GM12878 (cell line): ENCODE data around the gene EXOSC6. TPM values are rescaled to one million over a fixed set of nuclear protein-coding genes. Genes with fewer than 3 reads are reported as not detected.
A peak's percentile ranks its signal among the peaks of the same experiment; 100 is the strongest.
"Not testable (repeated sequence)": the region's sequence is repeated elsewhere in the genome, so short reads cannot be mapped to it uniquely, and the experiment has no call there.

Experiments used
- ATAC-seq: fragments of 200-7000 bp; cut with Tn5 transposase; 3 replicates; pipeline ENCODE4 v1.9.1; 2020; ENCODE audit warnings: mild to moderate bottlenecking, moderate library complexity
- BruUV-seq: library from RNA; stranded (reverse); fragments of 400-500 nt; replicated peaks from 2 replicates; lab custom pipeline; 2021; lab: Mats Ljungman, UMichigan
- CTCF ChIA-PET: fragments of 300-600 bp; sonication (Branson Sonifier 250); formaldehyde crosslinking; extraction: SDS; loops from one replicate; lab custom pipeline; 2021; ENCODE audit warnings: inconsistent platforms; lab: Yijun Ruan, JAX
- POLR2A ChIA-PET: fragments of 350-600 bp; formaldehyde crosslinking; extraction: SDS; loops from one replicate; lab custom pipeline; 2021; ENCODE audit warnings: inconsistent platforms; lab: Charles Lee
- RAD21 ChIA-PET: fragments of 300-600 bp; sonication (Branson Sonifier 250); formaldehyde crosslinking; loops from one replicate; lab custom pipeline; 2023; ENCODE audit warnings: antibody characterized with exemption; ENCODE audit not compliant: unreplicated experiment; lab: Charles Lee
- SMC1A ChIA-PET: fragments of 300-600 bp; sonication (Branson Sonifier 250); formaldehyde crosslinking; loops from one replicate; lab custom pipeline; 2023; ENCODE audit not compliant: unreplicated experiment, uncharacterized antibody; lab: Charles Lee
- DNase-seq: peaks from one replicate; pipeline ENCODE4 v3.0.0-alpha.2; 2011; ENCODE audit warnings: low read depth, low spot score
- FAIRE-seq: peaks from 3 replicates; lab custom pipeline; 2011; peaks lifted over from hg19 to GRCh38; lab: Jason Lieb, UNC
- H2AFZ ChIP-seq: 2 replicates; pipeline ENCODE4 v1.6.0; 2011; ENCODE audit warnings: low read depth, low read length, control low read depth; ENCODE audit not compliant: control insufficient read depth
- H3K27ac ChIP-seq: 2 replicates; pipeline ENCODE4 v1.5.1; 2011; ENCODE audit warnings: control low read depth; ENCODE audit not compliant: control insufficient read depth, insufficient read depth
- H3K27me3 ChIP-seq, 2 experiments: replicated peaks in 1 of 2; 2 replicates each; pipeline versions ENCODE4 v1.6.0 to v1.6.1; 2011; ENCODE audit warnings: low read length in 1 of 2; ENCODE audit not compliant: control insufficient read depth in 2 of 2, insufficient read depth in 2 of 2
- H3K36me3 ChIP-seq, 2 experiments: 2 replicates each; pipeline ENCODE4 v1.5.1; 2011; ENCODE audit warnings: low read length in 1 of 2; ENCODE audit not compliant: control insufficient read depth in 2 of 2, insufficient read depth in 2 of 2
- H3K4me1 ChIP-seq: 2 replicates; pipeline ENCODE4 v1.6.1; 2011; ENCODE audit warnings: mild to moderate bottlenecking, low read length, moderate library complexity, mixed read lengths; ENCODE audit not compliant: control insufficient read depth, insufficient read depth
- H3K4me2 ChIP-seq: 2 replicates; pipeline ENCODE4 v1.6.0; 2011; ENCODE audit warnings: control low read depth; ENCODE audit not compliant: control insufficient read depth, insufficient read depth
- H3K4me3 ChIP-seq: fragments of 200-600 bp; sonication (generic); 2 replicates; pipeline ENCODE4 v1.5.1; 2016
- H3K79me2 ChIP-seq: 2 replicates; pipeline ENCODE4 v1.6.0; 2011; ENCODE audit warnings: low read length; ENCODE audit not compliant: control insufficient read depth, insufficient read depth
- H3K9ac ChIP-seq: 2 replicates; pipeline ENCODE4 v1.8.0; 2011; ENCODE audit warnings: low read length, control low read depth, mixed read lengths; ENCODE audit not compliant: control insufficient read depth, insufficient read depth
- H3K9me3 ChIP-seq: replicated peaks from 3 replicates; pipeline ENCODE4 v1.5.1; 2011; ENCODE audit warnings: mild to moderate bottlenecking, low read length; ENCODE audit not compliant: control insufficient read depth, insufficient read depth
- H4K20me1 ChIP-seq: 2 replicates; pipeline ENCODE4 v1.6.0; 2011; ENCODE audit not compliant: control insufficient read depth, insufficient read depth
- KAT2A ChIP-seq: conservative IDR thresholded peaks from 2 replicates; pipeline ENCODE4 v1.6.1; 2011; ENCODE audit warnings: low read depth, low read length; ENCODE audit not compliant: control insufficient read depth
- PML ChIP-seq: IDR thresholded peaks from 2 replicates; pipeline ENCODE4 v1.6.1; 2012; ENCODE audit warnings: low read length, inconsistent platforms
- RBBP5 ChIP-seq: fragments of 200-600 bp; sonication (generic); conservative IDR thresholded peaks from 2 replicates; pipeline ENCODE4 v1.6.1; 2016
- RCOR1 ChIP-seq: conservative IDR thresholded peaks from 2 replicates; pipeline ENCODE4 v1.6.1; 2012; ENCODE audit warnings: low read depth, low read length, improper control_type of control experiment
- SMAD1 ChIP-seq: fragments of 450-650 bp; IDR thresholded peaks from 2 replicates; pipeline ENCODE4 v1.6.1; 2018; ENCODE audit warnings: mild to moderate bottlenecking, low read depth; ENCODE audit not compliant: partially characterized antibody
- WGBS: methylation state at CpG from one replicate; pipeline ENCODE4 v1.1.6; 2016; ENCODE audit warnings: low lambda C conversion rate; ENCODE audit not compliant: insufficient replicate concordance, insufficient coverage; ENCODE audit errors: missing lambda C conversion rate; 5-methylcytosine and 5-hydroxymethylcytosine counted together
- in situ Hi-C: fragments of 300-500 bp; cut with MboI; formaldehyde crosslinking; loops from 9 replicates; pipeline ENCODE4 v1.14.3; 2018; ENCODE audit warnings: mixed read lengths
- intact Hi-C: fragments of 100-400 bp; cut with micrococcal nuclease; formaldehyde crosslinking; loops from one replicate; pipeline ENCODE4 v1.14.2; 2022; ENCODE audit not compliant: unreplicated experiment
- polyA plus RNA-seq, 11 experiments: library from polyadenylated mRNA; depleted of rRNA in 4 of 11; unstranded in 6 of 11; stranded (reverse) in 5 of 11; fragments of >200 nt; fragmentation: Nextera tagmentation in 4 of 11; fragmentation: Illumina TruSeq in 1 of 11; extraction: Ambion mirVana in 4 of 11; extraction: Trizol in 1 of 11; gene quantifications; 1 replicate in 1 of 11; 2 replicates in 10 of 11; pipeline versions ENCODE4 v1.2.1 to v1.2.3, GENCODE V29; 2011 to 2016; ENCODE audit warnings: inconsistent platforms in 2 of 11, missing spikeins in 2 of 11, low read depth in 1 of 11
- total RNA-seq, 4 experiments: library from RNA; depleted of rRNA in 3 of 4; stranded (reverse); fragments of >200 nt in 3 of 4; fragmentation: Illumina TruSeq in 1 of 4; extraction: Trizol in 1 of 4; gene quantifications; 2 replicates each; pipeline versions ENCODE4 v1.2.1 to v1.2.3, GENCODE V29; 2013 to 2021
- TF ChIP-seq, protein P1 (sequence below): fragments of 450-650 bp; IDR thresholded peaks from 2 replicates; pipeline ENCODE4 v1.6.1; 2017; ENCODE audit warnings: antibody characterized with exemption, mild to moderate bottlenecking, moderate library complexity
- TF ChIP-seq, protein P2 (sequence below): fragments of 450-650 bp; IDR thresholded peaks from 2 replicates; pipeline ENCODE4 v1.6.1; 2018; ENCODE audit warnings: mild to moderate bottlenecking, low read depth, moderate library complexity; ENCODE audit not compliant: partially characterized antibody
- TF ChIP-seq, protein P3 (sequence below): IDR thresholded peaks from 2 replicates; pipeline ENCODE4 v1.6.1; 2011; ENCODE audit warnings: low read depth, low read length, improper control_type of control experiment, borderline replicate concordance

EXOSC6 gene
- total and polyA plus RNA-seq, 10 of the 15 experiments (the other 5 are each of a cell fraction or from before 2014, with no cell fraction given): 8.2 to 27.5 (median 14.5) TPM

DNA sequence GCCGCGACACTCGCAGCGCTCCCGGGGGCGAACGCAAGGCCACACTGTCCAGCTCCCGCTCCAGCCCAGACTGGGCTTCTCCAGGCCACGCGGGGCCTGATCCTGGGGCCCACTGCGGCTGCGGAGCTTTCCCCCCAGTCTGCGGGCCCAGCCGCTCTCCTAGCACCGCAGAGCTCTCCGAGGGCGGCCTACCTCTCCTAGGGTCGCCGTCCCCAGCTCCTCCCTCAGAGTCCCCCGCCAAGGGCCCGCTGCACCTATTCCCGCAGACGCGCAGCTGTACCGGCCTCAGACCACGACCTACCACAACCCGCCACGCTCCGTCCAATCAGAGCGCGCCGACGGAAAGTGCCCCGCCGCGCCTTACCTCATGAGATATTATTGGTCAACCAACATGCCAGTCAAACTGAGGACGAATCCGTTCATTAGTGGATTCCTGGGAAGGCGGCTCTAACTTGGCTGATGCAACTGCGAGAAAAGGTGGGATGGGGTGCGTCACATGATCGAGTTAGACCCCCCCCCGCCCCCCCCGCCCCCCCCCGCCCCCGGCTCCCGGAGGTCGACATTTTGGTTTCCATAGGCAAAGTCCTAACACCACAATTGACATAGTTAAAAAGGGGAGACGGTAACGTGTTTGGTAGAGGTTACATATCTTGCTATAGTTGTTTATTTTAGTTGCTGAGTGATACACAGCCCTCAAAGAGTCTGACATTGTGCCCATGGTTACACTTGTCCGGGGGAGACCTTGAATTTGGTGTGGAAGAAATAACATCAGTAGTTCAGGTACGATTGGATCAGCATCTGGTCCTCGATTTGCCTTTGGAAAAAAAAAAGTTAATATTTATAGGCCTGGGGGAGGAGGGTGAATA is 37.7 kb upstream of the EXOSC6 start, which contains the start of gene AARS1 (continued):
- TF ChIP-seq, protein P1, sequence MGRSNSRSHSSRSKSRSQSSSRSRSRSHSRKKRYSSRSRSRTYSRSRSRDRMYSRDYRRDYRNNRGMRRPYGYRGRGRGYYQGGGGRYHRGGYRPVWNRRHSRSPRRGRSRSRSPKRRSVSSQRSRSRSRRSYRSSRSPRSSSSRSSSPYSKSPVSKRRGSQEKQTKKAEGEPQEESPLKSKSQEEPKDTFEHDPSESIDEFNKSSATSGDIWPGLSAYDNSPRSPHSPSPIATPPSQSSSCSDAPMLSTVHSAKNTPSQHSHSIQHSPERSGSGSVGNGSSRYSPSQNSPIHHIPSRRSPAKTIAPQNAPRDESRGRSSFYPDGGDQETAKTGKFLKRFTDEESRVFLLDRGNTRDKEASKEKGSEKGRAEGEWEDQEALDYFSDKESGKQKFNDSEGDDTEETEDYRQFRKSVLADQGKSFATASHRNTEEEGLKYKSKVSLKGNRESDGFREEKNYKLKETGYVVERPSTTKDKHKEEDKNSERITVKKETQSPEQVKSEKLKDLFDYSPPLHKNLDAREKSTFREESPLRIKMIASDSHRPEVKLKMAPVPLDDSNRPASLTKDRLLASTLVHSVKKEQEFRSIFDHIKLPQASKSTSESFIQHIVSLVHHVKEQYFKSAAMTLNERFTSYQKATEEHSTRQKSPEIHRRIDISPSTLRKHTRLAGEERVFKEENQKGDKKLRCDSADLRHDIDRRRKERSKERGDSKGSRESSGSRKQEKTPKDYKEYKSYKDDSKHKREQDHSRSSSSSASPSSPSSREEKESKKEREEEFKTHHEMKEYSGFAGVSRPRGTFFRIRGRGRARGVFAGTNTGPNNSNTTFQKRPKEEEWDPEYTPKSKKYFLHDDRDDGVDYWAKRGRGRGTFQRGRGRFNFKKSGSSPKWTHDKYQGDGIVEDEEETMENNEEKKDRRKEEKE: no peak
- TF ChIP-seq, protein P2, sequence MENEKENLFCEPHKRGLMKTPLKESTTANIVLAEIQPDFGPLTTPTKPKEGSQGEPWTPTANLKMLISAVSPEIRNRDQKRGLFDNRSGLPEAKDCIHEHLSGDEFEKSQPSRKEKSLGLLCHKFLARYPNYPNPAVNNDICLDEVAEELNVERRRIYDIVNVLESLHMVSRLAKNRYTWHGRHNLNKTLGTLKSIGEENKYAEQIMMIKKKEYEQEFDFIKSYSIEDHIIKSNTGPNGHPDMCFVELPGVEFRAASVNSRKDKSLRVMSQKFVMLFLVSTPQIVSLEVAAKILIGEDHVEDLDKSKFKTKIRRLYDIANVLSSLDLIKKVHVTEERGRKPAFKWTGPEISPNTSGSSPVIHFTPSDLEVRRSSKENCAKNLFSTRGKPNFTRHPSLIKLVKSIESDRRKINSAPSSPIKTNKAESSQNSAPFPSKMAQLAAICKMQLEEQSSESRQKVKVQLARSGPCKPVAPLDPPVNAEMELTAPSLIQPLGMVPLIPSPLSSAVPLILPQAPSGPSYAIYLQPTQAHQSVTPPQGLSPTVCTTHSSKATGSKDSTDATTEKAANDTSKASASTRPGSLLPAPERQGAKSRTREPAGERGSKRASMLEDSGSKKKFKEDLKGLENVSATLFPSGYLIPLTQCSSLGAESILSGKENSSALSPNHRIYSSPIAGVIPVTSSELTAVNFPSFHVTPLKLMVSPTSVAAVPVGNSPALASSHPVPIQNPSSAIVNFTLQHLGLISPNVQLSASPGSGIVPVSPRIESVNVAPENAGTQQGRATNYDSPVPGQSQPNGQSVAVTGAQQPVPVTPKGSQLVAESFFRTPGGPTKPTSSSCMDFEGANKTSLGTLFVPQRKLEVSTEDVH: peak; percentile 41
- TF ChIP-seq PML (peak; percentile 83), SMAD1 (no peak), RBBP5 (no peak), KAT2A (no peak), RCOR1 (no peak)
- TF ChIP-seq, protein P3, sequence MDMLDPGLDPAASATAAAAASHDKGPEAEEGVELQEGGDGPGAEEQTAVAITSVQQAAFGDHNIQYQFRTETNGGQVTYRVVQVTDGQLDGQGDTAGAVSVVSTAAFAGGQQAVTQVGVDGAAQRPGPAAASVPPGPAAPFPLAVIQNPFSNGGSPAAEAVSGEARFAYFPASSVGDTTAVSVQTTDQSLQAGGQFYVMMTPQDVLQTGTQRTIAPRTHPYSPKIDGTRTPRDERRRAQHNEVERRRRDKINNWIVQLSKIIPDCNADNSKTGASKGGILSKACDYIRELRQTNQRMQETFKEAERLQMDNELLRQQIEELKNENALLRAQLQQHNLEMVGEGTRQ: peak; percentile 46; the same call in 1 of the 2 replicates

GRCh38 chr16:70287304-70287971 is 35.7 kb upstream of the EXOSC6 start:
- H3K4me2 ChIP-seq: peak overlapping the region; percentile 74; the same call in 1 of the 2 replicates
- ChIA-PET CTCF (interaction anchor here (2.2 to 2.4 kb wide), 2 partner anchors 11 to 20 kb away, joined by 9 to 10 read pairs; partner anchors contain the start of gene DDX19B), SMC1A (interaction anchor here (2.4 kb wide), 1 partner anchor 11 kb away, joined by 17 read pairs; the partner anchor contains the start of gene DDX19B), RAD21 (interaction anchor here (0.9 kb wide), 1 partner anchor 59 kb away, joined by 3 read pairs; the partner anchor contains the start of gene DDX19A), POLR2A (interaction anchor here (0.6 to 4.3 kb wide), 5 partner anchors 11 to 868 kb away, joined by 4 to 28 read pairs (median 5); partner anchors contain the start of gene DDX19B)
- H3K36me3 ChIP-seq: peaks cover 0 to 18% of the 10 kb centered on the region in 2 experiments; a peak in 2 of 4 replicates
- WGBS: 37% methylated on average over 17 of the region's 17 CpGs
- in situ Hi-C loops, H3K27ac ChIP-seq, BruUV-seq, FAIRE-seq, H3K4me1 ChIP-seq, DNase-seq, H4K20me1 ChIP-seq, H3K9me3 ChIP-seq, ATAC-seq, H2AFZ ChIP-seq, H3K27me3 ChIP-seq: not testable (repeated sequence)
- peak overlapping the region; percentile 100; the same call in 1 of the 2 replicates for H3K4me3 ChIP-seq
- intact Hi-C loops: loop anchor here (5.0 kb wide), 1 partner anchor 235 kb away; the partner anchor contains the start of genes COG4 and SF3B3
- peaks cover 38% of the 10 kb centered on the region for H3K79me2 ChIP-seq
- H3K9ac ChIP-seq: peak overlapping the region; percentile 92; the same call in 1 of the 2 replicates
